Activated gamma-delta T cell treated with anti-CD3 and anti-CD28 coated beads, Interleukin-2, amount 50 U/mL, for 16 hours (primary cell): Measurements from ENCODE around the gene NFKBIA.
"Not testable (repeated sequence)": the region's sequence is repeated elsewhere in the genome, so short reads cannot be mapped to it uniquely, and the experiment has no call there.

Source experiments
- DNase-seq: peaks from one replicate; pipeline ENCODE4 v3.0.0-alpha.2; 2020; ENCODE audit warnings: low read depth

NFKBIA gene

GRCh38 chr14:35390577-35391387, 13.8 kb downstream of the NFKBIA start:
- DNase-seq = no peak

GRCh38 chr14:35389315-35389667, 15.3 kb downstream of the NFKBIA start:
- DNase-seq = no peak

GRCh38 chr14:35388656-35389314, 15.8 kb downstream of the NFKBIA start:
- no peak for DNase-seq

- no peak for DNase-seq
Measured at GRCh38 chr14:35387713-35388579, 16.6 kb downstream of the NFKBIA start.

GRCh38 chr14:35387219-35387618, 17.3 kb downstream of the NFKBIA start:
- no peak for DNase-seq

GRCh38 chr14:35386673-35387125, 17.9 kb downstream of the NFKBIA start:
- DNase-seq = no peak

GRCh38 chr14:35385042-35385839, 19.3 kb downstream of the NFKBIA start:
- no peak for DNase-seq

GRCh38 chr14:35384455-35385041, 20.0 kb downstream of the NFKBIA start:
- DNase-seq = no peak

- no peak for DNase-seq
Measured at GRCh38 chr14:35383569-35384454, 20.7 kb downstream of the NFKBIA start.

GRCh38 chr14:35380794-35381193, 23.8 kb downstream of the NFKBIA start:
- no peak for DNase-seq

- DNase-seq = not testable (repeated sequence)
Measured at GRCh38 chr14:35379234-35379933, 25.2 kb downstream of the NFKBIA start.

GRCh38 chr14:35378425-35379233, 25.9 kb downstream of the NFKBIA start:
- no peak for DNase-seq

GRCh38 chr14:35375558-35376025, 29.0 kb downstream of the NFKBIA start:
- no peak for DNase-seq

- DNase-seq = no peak
Measured at GRCh38 chr14:35374263-35374712, 30.3 kb downstream of the NFKBIA start.

GRCh38 chr14:35373208-35373607, 31.3 kb downstream of the NFKBIA start:
- not testable (repeated sequence) for DNase-seq

- no peak for DNase-seq
Measured at GRCh38 chr14:35370969-35371368, 33.6 kb downstream of the NFKBIA start.

- DNase-seq = no peak
Measured at GRCh38 chr14:35369701-35370191, 34.8 kb downstream of the NFKBIA start.
